ENCODE measurements around the gene RNASEH1.

GRCh38 chr2:3587021-3587420, 28.9 kb upstream of the RNASEH1 start:
- TF ChIP-seq MAX (IDR thresholded peaks at IDR 0.05; ENCODE audit: low read depth, low read length), result no peak
- no peak for TF ChIP-seq SP1 (IDR thresholded peaks at IDR 0.05; ENCODE audit: low read depth, low read length)
- TF ChIP-seq CBFB (IDR thresholded peaks at IDR 0.05; ENCODE audit: low read depth), result no peak
- TF ChIP-seq RAD21 (IDR thresholded peaks at IDR 0.05; ENCODE audit: insufficient read depth, low read depth, low read length), result no peak
- TF ChIP-seq, protein P1, sequence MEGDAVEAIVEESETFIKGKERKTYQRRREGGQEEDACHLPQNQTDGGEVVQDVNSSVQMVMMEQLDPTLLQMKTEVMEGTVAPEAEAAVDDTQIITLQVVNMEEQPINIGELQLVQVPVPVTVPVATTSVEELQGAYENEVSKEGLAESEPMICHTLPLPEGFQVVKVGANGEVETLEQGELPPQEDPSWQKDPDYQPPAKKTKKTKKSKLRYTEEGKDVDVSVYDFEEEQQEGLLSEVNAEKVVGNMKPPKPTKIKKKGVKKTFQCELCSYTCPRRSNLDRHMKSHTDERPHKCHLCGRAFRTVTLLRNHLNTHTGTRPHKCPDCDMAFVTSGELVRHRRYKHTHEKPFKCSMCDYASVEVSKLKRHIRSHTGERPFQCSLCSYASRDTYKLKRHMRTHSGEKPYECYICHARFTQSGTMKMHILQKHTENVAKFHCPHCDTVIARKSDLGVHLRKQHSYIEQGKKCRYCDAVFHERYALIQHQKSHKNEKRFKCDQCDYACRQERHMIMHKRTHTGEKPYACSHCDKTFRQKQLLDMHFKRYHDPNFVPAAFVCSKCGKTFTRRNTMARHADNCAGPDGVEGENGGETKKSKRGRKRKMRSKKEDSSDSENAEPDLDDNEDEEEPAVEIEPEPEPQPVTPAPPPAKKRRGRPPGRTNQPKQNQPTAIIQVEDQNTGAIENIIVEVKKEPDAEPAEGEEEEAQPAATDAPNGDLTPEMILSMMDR (IDR thresholded peaks at IDR 0.05 in 2 of 3, conservative IDR thresholded peaks at IDR 0.05 in 1 of 3; ENCODE audit: control insufficient read depth in 2 of 3, extremely low read depth in 1 of 3, insufficient read depth in 1 of 3, low read depth in 3 of 3, low read length in 3 of 3), result no peak
